ENCODE measurements around the gene CCDC116.
"Not testable (repeated sequence)": the region's sequence is repeated elsewhere in the genome, so short reads cannot be mapped to it uniquely, and the experiment has no call there.

CCDC116 gene

DNA sequence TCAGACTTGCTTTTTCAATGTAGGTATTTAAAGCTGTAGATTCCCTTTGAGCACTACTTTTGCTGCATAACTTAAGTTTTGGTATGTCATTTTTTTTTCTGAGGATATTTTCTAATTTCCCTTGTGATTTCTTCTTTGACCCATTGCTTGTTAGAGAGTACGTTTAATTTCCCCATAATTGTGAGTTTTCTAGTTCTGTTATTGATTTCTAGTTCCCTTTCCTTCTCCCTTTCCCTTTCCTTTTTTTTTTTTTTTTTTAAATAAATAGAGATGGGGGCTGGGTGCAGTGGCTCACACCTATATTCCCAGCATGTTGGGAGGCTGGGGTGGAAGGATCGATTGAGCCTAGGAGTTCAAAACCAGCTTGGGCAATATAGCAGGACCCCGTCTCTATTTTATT, 34.3 kb upstream of the CCDC116 start:
- Mint-ChIP-seq H3K27ac (peak overlapping the region; percentile 2), H3K36me3 (peaks cover 38% of the 10 kb centered on the region), H3K4me3 (no peak overlapping the region)

DNA sequence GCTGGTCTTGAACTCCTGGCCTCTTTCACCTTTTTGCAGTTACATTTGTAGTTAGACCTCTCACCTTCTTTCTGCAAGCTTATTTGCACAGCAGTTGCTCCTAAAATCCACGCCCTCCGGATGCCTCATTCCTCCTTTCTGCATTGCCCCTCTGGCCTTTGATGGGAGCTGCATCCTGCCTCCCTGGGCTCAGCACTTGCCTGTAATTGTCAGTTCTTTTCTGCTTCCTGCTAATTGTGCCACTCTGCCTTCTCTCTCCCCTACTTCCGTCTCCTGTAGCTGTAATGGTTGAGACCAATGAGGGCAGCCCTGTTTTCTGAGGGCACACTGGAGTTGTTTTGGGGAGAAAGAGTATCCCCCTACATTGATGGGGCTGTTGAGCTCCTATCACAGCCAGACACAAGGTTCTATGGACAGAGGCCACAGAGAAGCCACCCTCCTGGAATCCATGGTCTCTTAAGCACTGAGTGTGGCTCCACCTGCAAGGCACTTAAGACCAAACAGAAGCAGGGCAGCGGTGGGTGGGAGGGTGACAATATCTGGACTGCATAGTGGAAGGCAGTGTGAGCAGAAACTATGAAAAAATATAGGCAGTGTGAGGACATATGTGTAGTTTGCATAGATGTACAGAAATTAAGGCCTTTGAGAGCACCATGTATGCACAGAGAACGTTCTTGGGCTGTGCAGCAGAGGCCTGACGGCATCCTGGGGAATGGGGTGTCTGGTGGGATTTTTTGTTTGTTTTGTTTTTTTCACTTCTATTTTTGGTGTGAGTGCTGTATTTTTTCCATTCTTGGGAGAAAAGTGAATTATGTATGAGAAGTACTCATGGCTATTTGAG, 33.3 kb upstream of the CCDC116 start:
- Mint-ChIP-seq H3K27ac (peak overlapping the region; percentile 24), H3K9me3 (no peaks in the 10 kb centered on the region), H3K36me3 (peaks cover 28% of the 10 kb centered on the region), H3K27me3 (no peaks in the 10 kb centered on the region), H3K4me1 (peaks cover 15% of the 10 kb centered on the region), H3K4me3 (peak overlapping the region; percentile 11)
- ATAC-seq (ENCODE audit: low read depth) (no peak), DNase-seq (ENCODE audit: low spot score in 2 of 2) (no peak)

More for the DNA sequence above, 34.3 kb upstream of the CCDC116 start:
- ATAC-seq (ENCODE audit: low read depth) (no peak), DNase-seq (ENCODE audit: low spot score in 2 of 2) (no peak)
- peaks cover 23% of the 10 kb centered on the region for H3K4me1 Mint-ChIP-seq
- H3K9me3 Mint-ChIP-seq: no peaks in the 10 kb centered on the region
- H3K27me3 Mint-ChIP-seq: no peaks in the 10 kb centered on the region

DNA sequence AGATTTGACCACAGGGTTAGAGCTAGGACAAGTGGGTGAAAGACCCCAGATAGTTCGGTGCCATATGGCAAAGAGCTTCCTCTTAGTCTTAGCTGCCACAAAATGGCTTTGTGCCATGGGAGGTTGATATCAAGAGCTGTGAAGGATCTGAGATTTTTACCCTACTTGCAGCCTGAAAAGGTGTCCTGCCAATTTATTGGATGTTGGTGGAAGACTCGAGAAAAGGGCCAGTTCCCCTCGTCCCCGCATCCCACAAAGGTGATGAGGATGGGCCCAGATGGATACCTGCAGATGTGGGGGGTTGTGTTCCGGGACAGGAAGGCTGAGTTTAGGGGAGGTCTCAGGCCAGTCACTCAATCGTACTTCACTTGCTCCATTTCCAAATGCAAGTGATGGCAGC, 30.0 kb upstream of the CCDC116 start:
- Mint-ChIP-seq H3K9me3 (no peaks in the 10 kb centered on the region), H3K4me1 (peaks cover 27% of the 10 kb centered on the region), H3K27ac (peak overlapping the region; percentile 72), H3K4me3 (no peak overlapping the region), H3K36me3 (peaks cover 9% of the 10 kb centered on the region), H3K27me3 (no peaks in the 10 kb centered on the region)
- ATAC-seq (ENCODE audit: low read depth): no peak
- no peak for DNase-seq (ENCODE audit: low spot score in 2 of 2)

DNA sequence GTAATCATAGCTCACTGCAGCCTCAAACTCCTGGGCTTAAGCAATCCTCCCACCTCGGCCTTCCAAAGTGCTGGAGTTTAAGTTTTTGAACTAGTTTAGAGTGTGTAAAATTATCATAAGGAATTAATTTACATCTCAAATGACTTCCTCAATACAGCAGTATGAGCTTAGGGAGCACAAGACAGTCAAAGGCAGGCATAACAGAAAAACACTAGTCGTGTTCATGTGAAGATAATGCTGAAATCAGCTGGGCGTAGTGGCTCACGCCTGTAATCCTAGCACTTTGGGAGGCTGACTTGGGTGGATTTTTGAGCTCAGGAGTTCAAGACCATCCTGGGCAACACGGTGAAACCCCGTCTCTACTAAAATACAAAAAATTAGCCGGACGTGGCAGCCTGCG, 28.6 kb upstream of the CCDC116 start:
- no peak overlapping the region for H3K27ac Mint-ChIP-seq
- no peaks in the 10 kb centered on the region for H3K27me3 Mint-ChIP-seq
- H3K36me3 Mint-ChIP-seq: peaks cover 6% of the 10 kb centered on the region
- no peak overlapping the region for H3K4me3 Mint-ChIP-seq
- ATAC-seq (ENCODE audit: low read depth) (no peak), DNase-seq (ENCODE audit: low spot score in 2 of 2) (no peak)
- peaks cover 23% of the 10 kb centered on the region for H3K4me1 Mint-ChIP-seq
- no peaks in the 10 kb centered on the region for H3K9me3 Mint-ChIP-seq

DNA sequence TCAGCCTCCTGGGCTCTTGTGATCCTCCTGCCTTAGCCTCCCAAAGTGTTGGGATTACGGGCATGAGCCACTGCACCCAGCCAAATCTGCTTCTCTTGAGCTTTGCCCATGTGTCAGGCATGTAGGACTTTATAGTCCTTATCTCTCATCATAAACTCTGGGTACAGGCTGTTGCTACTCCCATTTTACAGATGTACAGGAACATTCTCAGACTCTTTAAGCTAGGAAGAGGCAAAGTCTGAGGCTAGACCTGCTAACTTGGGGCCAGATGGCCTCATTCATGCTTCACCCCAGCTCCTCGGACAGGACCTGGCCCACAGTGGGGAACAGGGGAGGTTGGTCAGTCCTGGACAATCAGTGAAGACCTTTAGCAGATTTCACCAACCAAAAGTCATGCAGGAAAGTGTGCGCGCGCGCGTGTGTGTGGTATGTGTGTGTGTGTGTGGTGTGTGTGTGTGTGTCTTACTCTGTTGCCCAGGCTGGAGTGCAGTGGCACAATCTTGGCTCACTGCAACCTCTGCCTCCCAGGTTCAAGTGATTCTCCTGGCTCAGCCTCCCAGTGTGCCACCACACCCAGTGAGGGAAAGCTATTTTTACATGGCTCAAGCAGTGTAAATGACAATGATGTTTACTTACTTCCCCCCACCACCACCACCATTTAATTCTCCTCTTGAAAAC, 26.5 kb upstream of the CCDC116 start:
- H3K4me1 Mint-ChIP-seq: peaks cover 20% of the 10 kb centered on the region
- H3K4me3 Mint-ChIP-seq: no peak overlapping the region
- H3K27ac Mint-ChIP-seq: peak overlapping the region; percentile 69
- H3K27me3 Mint-ChIP-seq: no peaks in the 10 kb centered on the region
- H3K36me3 Mint-ChIP-seq: peaks cover 2% of the 10 kb centered on the region
- no peak for ATAC-seq (ENCODE audit: low read depth)
- H3K9me3 Mint-ChIP-seq: no peaks in the 10 kb centered on the region
- DNase-seq (ENCODE audit: low spot score in 2 of 2): no peak

DNA sequence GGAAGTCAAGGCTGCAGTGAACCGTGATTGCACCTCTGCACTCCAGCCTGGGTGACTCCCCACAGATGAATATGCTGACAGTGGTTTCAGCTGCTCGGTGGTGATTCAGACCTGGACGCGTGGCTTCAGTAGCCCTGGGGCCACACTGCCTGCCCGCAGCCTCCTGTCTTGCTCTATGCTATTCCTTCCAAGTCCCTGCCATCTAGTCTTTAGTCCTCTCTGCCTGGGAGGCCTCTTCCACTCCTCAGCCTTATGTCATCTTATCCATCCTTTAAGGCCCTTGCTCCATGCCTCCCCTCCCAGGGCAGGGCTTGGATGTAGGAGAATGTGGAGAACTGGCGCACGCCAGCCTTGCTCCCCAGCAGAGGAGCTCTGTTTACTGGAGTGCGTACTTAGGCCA, 25.8 kb upstream of the CCDC116 start:
- Mint-ChIP-seq H3K27me3 (no peaks in the 10 kb centered on the region), H3K9me3 (no peaks in the 10 kb centered on the region), H3K4me1 (peaks cover 23% of the 10 kb centered on the region), H3K27ac (no peak overlapping the region), H3K4me3 (no peak overlapping the region), H3K36me3 (peaks cover 7% of the 10 kb centered on the region)
- DNase-seq (ENCODE audit: low spot score in 2 of 2) (no peak), ATAC-seq (ENCODE audit: low read depth) (no peak)

DNA sequence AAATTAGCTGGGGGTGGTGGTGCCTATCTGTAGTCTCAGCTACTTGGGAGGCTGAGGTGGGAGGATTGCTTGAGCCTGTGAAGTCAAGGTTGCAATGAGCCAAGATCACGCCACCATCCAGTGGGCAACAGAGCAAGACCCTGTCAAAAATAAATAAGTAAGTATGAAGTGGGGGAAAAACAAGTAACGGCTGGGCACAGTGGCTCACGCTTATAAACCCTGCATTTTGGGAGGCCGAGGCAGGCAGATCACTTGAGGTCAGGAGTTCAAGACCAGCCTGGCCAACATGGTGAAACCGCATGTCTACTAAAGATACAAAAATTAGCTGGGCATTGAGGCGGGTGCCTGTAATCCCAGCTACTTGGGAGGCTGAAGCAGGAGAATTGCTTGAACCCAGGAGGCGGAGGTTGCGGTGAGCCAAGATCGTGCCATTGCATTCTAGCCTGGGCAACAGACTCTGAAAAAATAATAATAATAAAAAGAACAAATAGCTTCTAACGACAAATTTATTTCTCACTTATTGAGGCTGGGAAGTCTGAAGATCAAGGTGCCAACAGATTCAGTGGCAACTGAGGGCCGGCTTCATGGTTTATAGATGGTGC, 22.9 kb upstream of the CCDC116 start:
- Mint-ChIP-seq H3K36me3 (peaks cover 11% of the 10 kb centered on the region), H3K4me1 (peaks cover 26% of the 10 kb centered on the region)
- not testable (repeated sequence) for DNase-seq (ENCODE audit: low spot score in 2 of 2); ATAC-seq (ENCODE audit: low read depth); H3K27ac Mint-ChIP-seq; H3K4me3 Mint-ChIP-seq; H3K27me3 Mint-ChIP-seq; H3K9me3 Mint-ChIP-seq

DNA sequence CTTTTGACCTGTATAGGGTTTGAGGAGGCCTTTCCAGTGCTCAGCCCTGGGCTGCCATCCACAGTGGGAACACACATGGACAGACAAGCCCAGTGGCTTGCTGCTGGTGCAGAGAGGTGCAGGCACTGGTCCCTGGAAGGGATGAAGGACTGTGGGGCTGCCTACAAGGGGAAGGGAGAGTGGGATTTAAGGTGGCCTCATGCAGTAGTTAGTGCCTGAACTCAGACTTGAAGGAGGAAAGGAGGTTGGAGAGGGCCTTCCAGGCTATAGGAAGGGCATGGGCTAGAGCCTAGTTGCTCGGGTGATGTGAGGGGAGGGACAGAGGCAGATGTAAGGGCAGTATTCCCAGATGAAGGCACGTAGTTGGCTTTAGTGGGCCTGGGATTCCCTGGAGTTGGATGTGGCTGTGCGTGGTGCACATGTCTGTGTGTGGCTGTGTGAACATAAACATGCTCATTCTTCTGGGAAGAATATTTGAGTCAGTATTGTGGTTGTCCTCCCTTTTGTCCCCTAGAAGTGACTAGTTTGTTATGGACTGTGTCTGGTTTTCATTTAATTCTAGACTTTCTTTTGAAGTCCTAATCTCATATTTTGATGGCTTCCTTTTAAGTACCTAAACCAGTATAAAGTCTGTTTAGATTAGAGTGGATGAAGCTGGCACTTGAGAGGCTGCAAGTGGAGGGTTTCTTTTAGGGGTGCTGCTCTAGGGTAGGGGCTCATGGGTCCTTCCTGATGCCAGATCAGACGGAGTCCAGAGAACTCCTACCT, 21.2 kb upstream of the CCDC116 start:
- Mint-ChIP-seq H3K4me1 (peaks cover 23% of the 10 kb centered on the region), H3K36me3 (peaks cover 11% of the 10 kb centered on the region)

DNA sequence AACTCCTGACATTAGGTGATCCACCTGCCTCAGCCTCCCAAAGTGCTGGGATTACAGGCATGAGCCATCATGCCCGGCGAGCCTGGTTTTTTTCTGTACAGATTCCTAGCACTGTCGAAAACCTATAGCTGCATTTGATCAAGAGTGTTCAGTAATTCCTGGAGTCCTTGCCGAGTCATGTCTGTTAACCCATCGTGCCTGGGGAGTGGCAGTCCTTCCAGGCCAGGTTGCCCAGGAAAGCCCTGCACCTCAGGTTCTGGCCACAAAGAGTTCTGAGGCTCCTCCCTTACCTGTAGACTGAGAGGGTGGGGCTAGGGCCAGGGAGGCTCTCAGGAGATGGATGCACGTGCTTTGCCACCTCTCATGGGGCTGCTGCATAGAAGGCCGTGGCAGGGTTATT, 19.7 kb upstream of the CCDC116 start:
- Mint-ChIP-seq H3K27ac (no peak overlapping the region), H3K27me3 (no peaks in the 10 kb centered on the region), H3K9me3 (no peaks in the 10 kb centered on the region), H3K4me1 (peaks cover 20% of the 10 kb centered on the region), H3K4me3 (no peak overlapping the region), H3K36me3 (peaks cover 11% of the 10 kb centered on the region)
- no peak for DNase-seq (ENCODE audit: low spot score in 2 of 2)
- ATAC-seq (ENCODE audit: low read depth): no peak

More for the DNA sequence above, 21.2 kb upstream of the CCDC116 start:
- ATAC-seq (ENCODE audit: low read depth): no peak
- Mint-ChIP-seq H3K27ac (peak overlapping the region; percentile 9), H3K9me3 (no peaks in the 10 kb centered on the region), H3K27me3 (no peaks in the 10 kb centered on the region), H3K4me3 (no peak overlapping the region)
- DNase-seq (ENCODE audit: low spot score in 2 of 2): no peak

DNA sequence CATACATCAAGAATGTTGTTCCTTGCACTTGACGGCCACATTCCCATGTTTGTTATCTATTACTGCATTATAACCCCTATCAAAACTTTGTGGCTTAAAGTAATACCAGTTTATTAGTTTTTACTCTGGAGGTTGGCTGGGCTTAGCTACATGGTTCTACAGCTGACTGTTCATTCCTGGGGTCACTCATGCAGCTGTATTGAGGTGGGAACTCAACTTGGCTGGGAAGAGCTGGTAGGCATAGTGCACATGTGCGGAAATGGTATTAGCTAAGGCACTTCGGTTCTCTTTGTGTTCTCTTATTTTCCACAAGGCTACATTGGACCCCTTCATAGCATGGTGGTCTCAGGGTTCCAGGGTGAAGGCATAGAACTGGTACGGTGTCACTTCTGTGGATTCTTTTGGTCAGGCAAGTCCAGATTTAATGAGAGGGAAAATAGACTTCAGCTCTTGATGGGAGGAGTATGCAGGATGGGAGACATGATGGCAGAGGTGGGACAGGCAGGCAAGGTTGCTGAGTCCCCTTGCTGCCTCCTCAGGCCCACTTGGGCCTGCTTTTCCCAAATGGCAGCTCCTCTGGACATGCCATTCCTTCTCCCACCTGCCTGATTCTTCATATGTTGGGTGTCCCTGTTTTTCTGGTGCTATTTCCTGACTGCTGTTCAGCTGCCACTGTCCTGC, 18.9 kb upstream of the CCDC116 start:
- H3K27me3 Mint-ChIP-seq: no peaks in the 10 kb centered on the region
- ATAC-seq (ENCODE audit: low read depth): no peak
- H3K27ac Mint-ChIP-seq: no peak overlapping the region
- H3K36me3 Mint-ChIP-seq: peaks cover 11% of the 10 kb centered on the region
- DNase-seq (ENCODE audit: low spot score in 2 of 2): no peak
- H3K4me3 Mint-ChIP-seq: no peak overlapping the region
- no peaks in the 10 kb centered on the region for H3K9me3 Mint-ChIP-seq
- peaks cover 20% of the 10 kb centered on the region for H3K4me1 Mint-ChIP-seq

DNA sequence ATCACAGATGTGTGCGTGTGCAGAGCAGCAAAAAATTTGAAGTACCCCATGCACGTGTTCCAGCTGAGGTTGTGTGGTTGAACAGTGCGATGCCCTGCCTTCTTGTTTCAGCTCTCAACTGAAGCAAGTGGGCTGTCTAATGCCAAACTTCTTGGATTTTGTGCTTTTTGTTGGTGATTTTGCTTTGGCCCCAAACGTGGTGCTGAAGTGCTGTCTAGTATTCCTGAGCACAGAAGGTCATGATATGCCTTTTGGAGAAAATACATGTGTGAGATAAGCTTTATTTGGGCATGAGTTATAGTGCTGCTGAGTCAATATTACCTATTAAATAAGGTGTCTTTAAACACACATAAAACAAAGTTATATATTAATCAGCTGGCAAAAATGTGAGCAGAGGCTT, 16.8 kb upstream of the CCDC116 start:
- H3K9me3 Mint-ChIP-seq: no peaks in the 10 kb centered on the region
- no peak overlapping the region for H3K27ac Mint-ChIP-seq
- H3K36me3 Mint-ChIP-seq: peaks cover 9% of the 10 kb centered on the region
- no peaks in the 10 kb centered on the region for H3K27me3 Mint-ChIP-seq
- no peak for DNase-seq (ENCODE audit: low spot score in 2 of 2)
- ATAC-seq (ENCODE audit: low read depth): no peak
- no peak overlapping the region for H3K4me3 Mint-ChIP-seq
- H3K4me1 Mint-ChIP-seq: peaks cover 26% of the 10 kb centered on the region

DNA sequence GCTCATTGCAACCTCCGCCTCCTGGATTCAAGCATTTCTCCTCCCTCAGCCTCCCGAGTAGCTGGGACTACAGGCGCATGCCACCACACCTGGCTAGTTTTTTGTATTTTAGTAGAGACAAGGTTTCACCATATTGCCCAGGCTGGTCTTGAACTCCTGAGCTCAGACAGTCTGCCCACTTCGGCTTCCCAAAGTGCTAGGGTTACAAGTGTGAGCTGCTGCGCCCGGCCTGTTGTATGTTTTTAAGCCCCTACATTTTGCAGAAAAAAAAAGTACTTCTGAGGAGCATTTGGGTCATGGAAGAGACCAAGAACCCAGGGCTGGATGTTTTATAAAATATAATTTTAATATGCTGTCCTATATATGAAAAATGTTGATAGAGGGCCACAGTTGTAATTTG, 15.2 kb upstream of the CCDC116 start:
- not testable (repeated sequence) for H3K27me3 Mint-ChIP-seq; H3K36me3 Mint-ChIP-seq; H3K27ac Mint-ChIP-seq; DNase-seq (ENCODE audit: low spot score in 2 of 2); ATAC-seq (ENCODE audit: low read depth); H3K9me3 Mint-ChIP-seq; H3K4me3 Mint-ChIP-seq
- peaks cover 24% of the 10 kb centered on the region for H3K4me1 Mint-ChIP-seq

DNA sequence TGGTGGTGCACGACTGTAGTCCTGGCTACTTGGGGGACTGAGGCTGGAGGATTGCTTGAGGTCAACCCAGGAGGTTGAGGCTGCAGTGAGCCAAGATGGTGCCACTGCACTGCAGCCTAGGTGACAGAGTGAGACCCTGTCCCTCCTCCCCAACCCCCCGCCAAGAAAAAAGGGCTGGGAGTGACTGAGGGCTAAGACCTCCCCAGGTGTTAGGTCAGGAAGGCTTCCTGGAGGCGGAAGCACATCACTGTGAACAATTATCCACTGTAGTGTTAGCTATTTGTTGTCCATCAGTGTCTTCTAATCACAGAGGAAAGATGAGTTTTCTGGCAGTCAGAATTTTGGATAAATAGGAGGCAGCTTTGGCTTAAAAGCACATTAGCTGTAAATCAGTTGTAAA, 11.5 kb upstream of the CCDC116 start:
- peaks cover 19% of the 10 kb centered on the region for H3K4me1 Mint-ChIP-seq
- no peak for DNase-seq (ENCODE audit: low spot score in 2 of 2)
- no peak for ATAC-seq (ENCODE audit: low read depth)
- H3K27me3 Mint-ChIP-seq: no peaks in the 10 kb centered on the region
- H3K36me3 Mint-ChIP-seq: peaks cover 4% of the 10 kb centered on the region
- H3K4me3 Mint-ChIP-seq: no peak overlapping the region
- H3K27ac Mint-ChIP-seq: no peak overlapping the region
- no peaks in the 10 kb centered on the region for H3K9me3 Mint-ChIP-seq
